ENCODE results near the gene TRIM14.
"Not testable (repeated sequence)": the region's sequence is repeated elsewhere in the genome, so short reads cannot be mapped to it uniquely, and the experiment has no call there.

The TRIM14 gene

DNA sequence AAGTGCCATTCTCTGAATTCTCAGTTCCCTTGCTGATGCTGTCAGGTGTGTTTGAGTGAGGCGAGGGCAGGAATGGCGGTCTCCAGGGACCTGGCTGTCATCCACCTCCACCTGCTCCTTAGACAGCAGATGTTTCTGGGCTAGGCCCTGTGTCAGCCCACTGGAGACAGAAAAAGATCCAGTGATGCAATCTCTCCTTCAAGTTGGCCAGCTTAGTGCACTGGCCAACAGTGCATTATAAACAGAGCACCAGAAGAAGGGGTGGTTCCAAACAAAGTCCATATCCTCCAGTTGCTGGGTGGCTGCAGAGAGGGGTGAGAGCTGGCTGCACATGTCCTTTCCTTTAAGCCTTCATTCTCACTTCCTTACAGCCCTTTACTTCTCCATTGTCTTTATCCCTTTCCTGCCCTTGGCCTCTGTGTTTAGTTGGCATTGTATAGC lies 35.9 kb downstream of the TRIM14 start:
- no peak for DNase-seq (ENCODE audit: low spot score)

DNA sequence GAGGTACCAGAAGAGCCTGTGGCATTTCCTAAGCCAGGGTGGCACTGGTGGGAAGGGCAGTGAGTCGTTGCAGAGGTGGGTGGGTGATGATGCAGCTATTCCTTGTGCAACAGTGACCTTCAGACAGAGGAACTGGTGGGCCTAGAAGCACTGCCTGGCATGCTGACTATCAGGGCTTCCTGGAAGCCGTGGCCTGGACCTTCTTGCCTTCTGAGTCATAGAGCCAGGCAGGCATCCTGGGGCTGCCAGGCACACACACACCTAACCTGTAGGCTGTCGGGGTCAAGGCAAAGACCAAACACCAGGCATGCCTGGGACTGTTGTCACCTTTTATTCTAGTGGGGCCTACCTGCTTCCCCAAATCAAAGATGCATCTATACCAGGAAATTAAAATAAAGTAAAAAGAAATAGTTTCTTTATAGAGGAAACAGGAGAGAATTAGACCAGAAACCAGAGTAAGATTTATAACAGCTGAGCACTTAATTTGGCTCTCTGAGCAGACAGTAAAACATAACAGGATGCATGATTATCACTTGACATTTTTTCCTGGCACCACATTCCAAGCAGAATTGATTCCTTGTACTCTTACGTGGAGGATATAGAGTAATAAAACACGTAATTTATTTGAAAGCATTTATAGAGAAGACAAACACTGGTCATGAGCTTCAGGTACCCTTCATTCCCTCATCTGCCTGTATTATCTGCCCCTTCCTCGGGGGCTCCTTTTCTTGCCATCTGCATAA lies 37.4 kb downstream of the TRIM14 start:
- DNase-seq (ENCODE audit: low spot score): no peak

DNA sequence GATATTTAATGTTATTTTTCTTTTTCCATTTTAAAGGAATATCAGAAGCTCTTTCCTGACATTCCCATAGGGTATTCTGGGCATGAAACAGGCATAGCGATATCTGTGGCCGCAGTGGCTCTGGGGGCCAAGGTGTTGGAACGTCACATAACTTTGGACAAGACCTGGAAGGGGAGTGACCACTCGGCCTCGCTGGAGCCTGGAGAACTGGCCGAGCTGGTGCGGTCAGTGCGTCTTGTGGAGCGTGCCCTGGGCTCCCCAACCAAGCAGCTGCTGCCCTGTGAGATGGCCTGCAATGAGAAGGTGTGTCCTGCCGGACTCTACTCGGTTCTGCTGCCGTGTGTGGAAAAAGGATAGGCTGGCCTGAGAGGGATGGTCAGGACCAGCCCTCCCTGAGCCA lies 38.2 kb downstream of the TRIM14 start:
- DNase-seq (ENCODE audit: low spot score): no peak

- DNase-seq (ENCODE audit: low spot score): no peak
Observed at GRCh38 chr9:98080326-98080725, 38.7 kb downstream of the TRIM14 start.

- DNase-seq (ENCODE audit: low spot score): no peak
Observed at GRCh38 chr9:98078895-98079294, 40.1 kb downstream of the TRIM14 start.

GRCh38 chr9:98076514-98076890 lies 42.5 kb downstream of the TRIM14 start:
- DNase-seq (ENCODE audit: low spot score): not testable (repeated sequence)

GRCh38 chr9:98075332-98075805 lies 43.7 kb downstream of the TRIM14 start:
- no peak for DNase-seq (ENCODE audit: low spot score)

GRCh38 chr9:98074115-98074990 lies 44.7 kb downstream of the TRIM14 start:
- peak; percentile 66 for DNase-seq (ENCODE audit: low spot score)

GRCh38 chr9:98071737-98072136 lies 47.3 kb downstream of the TRIM14 start:
- DNase-seq (ENCODE audit: low spot score): no peak

- no peak for DNase-seq (ENCODE audit: low spot score)
Observed at GRCh38 chr9:98070704-98071103, 48.3 kb downstream of the TRIM14 start.

- no peak for DNase-seq (ENCODE audit: low spot score)
Observed at GRCh38 chr9:98069551-98069950, 49.5 kb downstream of the TRIM14 start.

DNA sequence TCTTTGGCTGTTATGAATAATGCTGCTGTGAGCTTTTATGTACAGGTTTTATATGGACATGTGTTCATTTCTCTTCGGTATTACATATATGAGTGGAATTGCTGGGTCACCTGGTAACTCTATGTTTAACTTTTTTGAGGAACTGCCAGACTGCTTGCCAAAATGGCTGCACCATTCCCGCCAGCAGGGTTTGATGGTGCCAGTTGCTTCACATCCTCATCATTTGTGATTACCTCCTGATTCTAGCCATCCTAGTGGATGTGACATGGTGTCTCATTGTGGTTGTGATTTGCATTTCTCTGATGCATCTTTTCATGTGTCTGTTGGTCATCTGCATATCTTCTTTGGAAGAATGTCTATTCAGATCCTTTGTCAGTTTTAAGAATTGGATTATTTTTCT lies 51.8 kb downstream of the TRIM14 start:
- no peak for DNase-seq (ENCODE audit: low spot score)

- no peak for DNase-seq (ENCODE audit: low spot score)
Observed at GRCh38 chr9:98066235-98066634, 52.8 kb downstream of the TRIM14 start.

DNA sequence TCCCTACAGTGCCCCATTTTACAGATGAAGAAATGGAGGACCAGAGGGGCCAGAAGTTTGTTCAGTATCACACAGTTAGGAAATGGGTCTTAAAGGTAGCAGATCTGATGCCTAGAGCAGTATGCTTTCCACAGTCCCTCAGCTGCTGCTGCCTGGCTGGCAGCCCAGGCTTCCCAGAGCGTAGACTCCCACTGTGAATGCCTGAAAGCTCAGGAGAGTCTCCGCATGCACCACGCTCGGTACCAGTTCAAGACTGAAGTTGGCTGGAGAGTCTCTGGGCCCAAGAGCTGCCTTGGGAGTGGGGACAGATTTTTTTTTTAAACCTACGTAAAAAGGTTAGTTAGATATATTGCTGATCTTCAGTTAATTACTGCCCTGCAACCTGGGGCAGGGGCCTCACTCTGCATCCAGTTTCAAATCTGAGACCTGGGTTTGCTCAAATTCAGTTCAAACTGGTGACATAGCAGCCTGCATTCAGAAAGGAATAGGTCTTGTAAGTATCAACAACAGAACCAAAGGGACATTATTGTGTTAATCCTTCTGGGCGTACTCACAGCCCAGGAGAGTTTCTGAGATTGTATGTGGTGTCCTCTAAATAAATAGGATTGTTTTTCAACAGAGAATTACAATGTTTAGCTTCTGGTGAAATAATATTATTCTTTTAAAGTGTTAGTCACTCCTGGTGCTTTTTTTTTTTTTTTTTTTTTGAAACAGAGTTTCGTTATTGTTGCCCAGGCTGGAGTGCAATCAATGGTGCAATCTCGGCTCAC lies 54.2 kb downstream of the TRIM14 start:
- no peak for DNase-seq (ENCODE audit: low spot score)

GRCh38 chr9:98062161-98062560 lies 56.9 kb downstream of the TRIM14 start:
- no peak for DNase-seq (ENCODE audit: low spot score)

DNA sequence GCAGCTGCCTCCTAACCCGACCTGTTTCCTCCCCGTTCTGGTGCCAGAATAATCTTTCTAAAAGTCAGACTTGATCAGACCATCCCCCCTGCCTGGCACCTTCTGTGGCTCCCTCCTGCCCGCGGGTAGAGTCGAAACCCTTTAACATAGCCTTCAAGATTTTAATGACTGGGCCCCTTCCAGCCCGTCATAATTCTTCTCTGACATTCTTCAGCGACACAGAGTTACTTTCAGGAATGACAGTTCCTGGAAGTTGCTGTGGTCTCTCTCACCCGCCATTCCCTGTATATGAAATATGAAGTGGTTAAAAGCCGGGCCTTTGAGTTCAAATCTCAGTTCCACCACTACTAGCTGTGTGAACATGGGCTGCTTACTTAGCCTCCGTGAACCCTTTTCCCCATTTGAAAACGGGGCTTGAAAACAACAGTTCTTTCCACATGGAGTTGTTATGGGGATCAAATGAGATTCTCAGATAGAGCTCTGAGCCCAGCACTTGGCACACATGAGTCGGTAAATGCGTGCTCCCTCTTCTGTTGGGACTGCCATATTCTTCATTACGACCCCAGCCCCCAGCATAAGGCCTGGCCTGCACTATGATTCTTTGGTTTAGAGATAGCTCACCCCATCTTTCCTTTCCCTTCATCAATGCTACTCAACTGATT lies 61.8 kb downstream of the TRIM14 start:
- peak; percentile 12 for DNase-seq (ENCODE audit: low spot score)

- DNase-seq (ENCODE audit: low spot score): peak; percentile 89
Observed at GRCh38 chr9:98056269-98057137, 62.5 kb downstream of the TRIM14 start, which contains the start of gene NANS. TSS of gene NANS (plus strand) at chr9:98056732. CDS start at chr9:98056809, 77 bp downstream.

DNA sequence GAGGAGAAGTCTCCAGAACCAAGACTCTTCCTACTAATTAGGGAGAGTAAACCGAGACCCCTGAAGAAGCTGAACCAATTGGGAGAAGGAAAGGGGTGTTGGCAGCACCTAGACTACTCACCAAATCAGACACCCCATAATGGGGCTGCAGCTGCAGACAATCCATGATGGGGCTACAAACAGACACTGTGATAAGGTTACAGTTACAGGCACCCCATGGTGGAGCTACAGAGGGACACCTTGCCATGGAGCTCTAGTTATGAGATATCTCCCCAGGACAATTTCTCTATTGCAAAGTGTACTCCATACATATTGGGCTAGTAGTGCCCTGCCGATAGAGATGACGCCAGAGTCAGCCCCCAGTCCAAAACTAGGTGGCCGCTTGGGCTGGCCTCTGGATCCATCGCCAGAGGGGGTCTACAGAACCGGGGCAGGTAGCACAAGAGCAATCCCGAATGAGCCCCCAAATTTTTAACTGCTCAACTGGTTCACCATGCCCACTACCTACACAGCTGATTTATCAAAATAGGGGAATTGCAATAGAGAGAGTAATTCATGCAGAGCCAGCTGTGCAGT lies 64.6 kb downstream of the TRIM14 start:
- no peak for DNase-seq (ENCODE audit: low spot score)

DNA sequence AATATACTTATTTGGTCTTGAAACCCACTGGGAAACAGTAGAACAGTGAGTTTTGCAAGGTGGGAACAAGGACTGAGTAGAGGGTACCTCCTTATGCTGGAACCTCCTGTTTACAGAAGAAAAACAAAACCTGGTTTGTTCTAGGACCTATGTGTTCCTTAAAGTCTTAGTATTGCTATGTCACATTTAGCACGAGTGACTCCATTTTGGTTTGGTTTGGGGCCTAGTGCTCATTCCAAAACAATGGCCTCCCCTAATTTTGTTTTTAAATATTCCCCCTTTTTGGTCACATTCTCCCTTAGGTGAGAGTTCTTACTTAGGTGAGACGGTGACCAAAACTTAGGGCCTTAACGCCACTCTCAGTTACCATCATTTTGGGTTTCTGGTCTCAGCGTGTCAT lies 68.7 kb downstream of the TRIM14 start:
- DNase-seq (ENCODE audit: low spot score): no peak
